GM21737 (cell line): ENCODE results near the gene SMC1B.
"Not testable (repeated sequence)": the region's sequence is repeated elsewhere in the genome, so short reads cannot be mapped to it uniquely, and the experiment has no call there.

Experiments
- ATAC-seq: cut with Tn5 transposase; IDR thresholded peaks from one replicate; pipeline ENCODE4 v1.9.1; 2021; ENCODE audit warnings: mild to moderate bottlenecking, moderate library complexity; ENCODE audit not compliant: unreplicated experiment

The SMC1B gene

GRCh38 chr22:45421349-45422055 lies 8.1 kb upstream of the SMC1B start:
- ATAC-seq, result no peak

GRCh38 chr22:45420539-45420938 lies 7.1 kb upstream of the SMC1B start:
- ATAC-seq, result no peak

- no peak for ATAC-seq
Measured at GRCh38 chr22:45420011-45420410, 6.6 kb upstream of the SMC1B start.

- ATAC-seq, result no peak
Measured at GRCh38 chr22:45418770-45419138, 5.4 kb upstream of the SMC1B start.

DNA sequence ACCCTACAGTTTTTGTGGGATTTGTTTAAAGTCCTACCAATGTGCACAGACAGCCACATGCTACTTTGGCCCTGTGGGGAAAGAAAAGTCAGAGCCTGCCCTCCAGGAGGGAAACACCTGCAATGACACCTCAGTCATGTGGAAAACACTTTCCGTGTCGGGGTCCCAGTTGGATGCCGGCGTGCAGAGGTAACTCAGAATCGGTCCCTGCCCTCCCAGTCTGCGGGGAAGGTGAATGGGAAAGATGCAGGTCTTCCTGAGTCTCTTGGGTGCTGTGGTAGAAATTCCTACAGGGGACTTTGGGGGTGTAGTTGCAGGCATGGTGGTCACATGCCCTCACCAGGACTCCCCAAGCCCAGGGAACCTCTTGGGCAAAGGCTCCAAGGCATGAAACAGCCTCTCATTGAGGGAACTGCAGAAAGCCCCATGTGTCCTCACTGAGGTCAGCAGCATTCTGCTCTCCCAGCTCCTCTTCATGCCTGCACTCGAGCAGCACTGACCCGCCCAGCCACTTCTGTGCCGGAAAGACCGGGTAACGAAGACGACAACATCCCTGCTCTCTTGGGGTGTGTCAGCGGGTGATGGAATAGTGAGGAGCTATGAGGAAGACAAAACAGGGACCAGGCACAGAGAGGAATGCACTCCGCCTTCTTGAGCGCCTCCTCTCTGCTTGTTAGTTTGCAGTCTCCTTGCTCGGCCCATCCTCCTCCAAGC lies 4.8 kb upstream of the SMC1B start:
- ATAC-seq, result no peak

DNA sequence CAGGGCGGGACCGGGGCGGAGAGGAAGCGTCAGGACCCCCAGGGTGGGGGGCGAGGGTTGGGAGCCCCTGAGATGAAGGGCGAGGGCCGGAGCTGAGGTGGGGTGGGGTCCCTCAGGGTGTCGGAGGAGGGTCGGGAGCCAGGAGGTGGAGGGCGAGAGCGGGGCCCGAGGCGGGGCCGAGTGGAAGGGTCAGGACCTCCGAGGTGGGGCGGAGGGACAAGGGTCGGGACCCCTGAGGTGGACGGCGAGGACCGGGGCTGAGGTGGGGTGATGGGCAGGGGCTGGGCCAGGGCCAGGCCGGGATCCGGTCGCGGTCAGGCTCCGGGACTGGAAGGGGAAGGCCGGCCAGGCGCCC lies 409 bp downstream of the SMC1B start:
- no peak for ATAC-seq

- ATAC-seq, result no peak
Measured at GRCh38 chr22:45407793-45408192, 5.6 kb downstream of the SMC1B start.

DNA sequence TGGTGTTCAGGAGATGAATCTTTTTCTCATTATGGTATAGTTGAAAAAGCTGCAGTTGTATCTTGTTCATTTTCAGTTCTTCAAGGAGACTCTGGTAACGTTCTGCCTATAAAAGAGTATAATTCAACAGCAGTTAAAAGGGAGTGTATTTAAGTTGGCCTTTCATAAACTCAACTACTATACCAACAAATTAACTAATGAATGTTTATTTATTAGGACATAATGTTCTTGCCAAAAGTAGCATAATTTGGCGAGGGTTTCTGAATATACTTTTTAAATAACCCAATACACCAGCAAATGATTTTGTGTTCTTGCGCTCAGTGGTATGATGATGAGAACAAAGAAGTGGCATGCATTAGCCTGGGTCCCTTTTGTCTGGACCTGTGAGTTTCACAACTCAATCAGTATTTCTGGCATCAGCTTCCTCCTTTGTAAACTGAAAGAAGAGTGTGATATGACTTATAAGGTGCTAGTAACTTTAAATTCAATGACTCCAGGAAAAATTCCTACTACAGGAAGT lies 10.9 kb downstream of the SMC1B start:
- no peak for ATAC-seq

DNA sequence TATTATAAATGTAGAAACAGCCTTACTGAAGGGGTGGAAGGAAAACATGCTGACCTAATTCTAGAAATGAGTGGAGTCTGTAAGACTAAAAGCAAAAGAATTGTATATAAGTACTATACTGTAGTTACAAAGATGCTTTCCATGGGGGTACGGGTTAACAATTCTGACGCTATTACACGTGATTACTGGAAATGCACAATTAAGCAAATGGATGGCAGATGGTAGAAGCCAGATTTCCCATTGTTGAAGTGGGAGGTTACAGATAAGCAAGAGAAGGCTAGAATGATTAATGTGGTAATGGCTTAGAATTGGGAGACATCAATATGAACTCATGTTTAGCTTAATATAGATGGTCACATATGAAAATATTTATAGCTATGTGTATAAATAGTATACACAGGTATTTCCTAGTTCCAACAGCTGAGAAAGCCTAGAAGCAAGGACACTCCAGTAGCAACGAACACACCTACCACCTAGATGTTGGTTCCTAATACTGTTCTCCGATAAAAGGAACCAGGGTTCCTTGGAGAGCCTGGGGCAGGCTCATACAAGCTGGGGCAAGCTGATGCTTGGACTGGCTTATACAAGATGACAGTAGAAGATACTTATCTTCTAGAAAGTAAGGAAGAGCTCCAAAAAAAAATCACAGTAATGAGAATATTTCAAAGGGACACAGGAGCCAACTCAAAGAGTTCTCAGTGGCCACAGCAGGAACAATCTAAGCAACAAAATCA lies 13.5 kb downstream of the SMC1B start:
- no peak for ATAC-seq

GRCh38 chr22:45398214-45398613 lies 15.2 kb downstream of the SMC1B start:
- ATAC-seq, result no peak

DNA sequence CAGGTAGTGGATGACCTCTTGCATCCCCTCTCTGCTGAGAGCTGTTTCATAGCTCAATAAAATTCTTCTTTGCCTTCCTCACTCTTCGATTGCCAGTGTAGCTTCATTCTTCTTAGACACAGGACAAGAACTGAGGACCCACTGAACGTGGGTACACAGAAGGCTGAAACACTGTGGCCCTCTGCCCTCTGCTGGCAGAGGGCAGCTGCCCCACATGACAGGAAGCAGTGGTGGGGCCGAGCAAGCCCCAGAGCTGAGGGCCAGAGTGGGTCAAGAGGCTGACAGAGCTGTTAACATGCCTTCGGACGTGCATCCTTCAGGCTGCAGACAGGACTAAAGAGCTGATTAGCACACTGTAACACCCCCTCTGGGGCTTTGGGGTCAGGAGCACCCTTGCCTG lies 15.6 kb downstream of the SMC1B start:
- ATAC-seq, result no peak

GRCh38 chr22:45389546-45389945 lies 23.9 kb downstream of the SMC1B start:
- no peak for ATAC-seq

DNA sequence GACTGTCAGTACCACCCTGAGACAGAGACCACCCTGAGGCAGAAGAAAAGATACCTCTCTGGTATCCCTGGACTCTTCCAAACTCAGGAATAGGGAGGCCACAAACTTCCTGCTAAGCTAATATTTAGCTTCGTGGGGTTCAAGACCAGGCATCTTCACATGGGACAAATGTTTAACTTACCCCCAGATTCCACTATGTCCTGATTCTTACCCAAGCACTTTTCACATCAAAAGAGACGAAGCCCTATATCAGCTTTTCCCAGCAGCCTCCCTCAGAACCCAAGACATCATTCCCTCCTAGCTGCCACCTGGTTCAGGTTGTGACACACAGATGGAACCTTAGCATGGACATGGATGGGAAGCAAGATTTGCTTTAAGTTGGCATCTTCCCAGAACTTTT lies 32.1 kb downstream of the SMC1B start:
- ATAC-seq, result no peak

DNA sequence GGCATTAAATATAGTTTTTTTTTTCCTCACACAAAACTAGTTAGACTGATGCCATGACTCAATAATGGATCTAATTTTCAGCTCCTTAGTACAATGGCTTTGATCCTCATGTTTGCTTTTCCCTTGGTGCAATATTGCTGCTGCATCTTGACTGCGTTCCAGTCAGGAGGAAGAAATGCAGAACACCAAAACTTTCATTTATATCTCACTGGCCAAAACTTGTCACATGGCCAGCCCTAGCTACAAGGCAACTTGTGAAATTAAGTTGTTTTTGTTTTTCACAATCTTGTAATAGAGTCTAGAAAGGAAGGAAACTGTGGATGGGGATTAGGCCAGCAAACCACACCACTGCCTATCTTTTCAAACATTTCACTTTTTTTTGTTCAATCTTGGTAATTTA lies 36.7 kb downstream of the SMC1B start:
- no peak for ATAC-seq

- ATAC-seq, result no peak
Measured at GRCh38 chr22:45376009-45376408, 37.4 kb downstream of the SMC1B start.

- not testable (repeated sequence) for ATAC-seq
Measured at GRCh38 chr22:45373592-45373991, 39.8 kb downstream of the SMC1B start.

- ATAC-seq, result no peak
Measured at GRCh38 chr22:45366713-45367112, 46.7 kb downstream of the SMC1B start.

- ATAC-seq, result no peak
Measured at GRCh38 chr22:45359627-45360026, 53.8 kb downstream of the SMC1B start.

GRCh38 chr22:45358127-45358526 lies 55.3 kb downstream of the SMC1B start:
- ATAC-seq, result no peak

DNA sequence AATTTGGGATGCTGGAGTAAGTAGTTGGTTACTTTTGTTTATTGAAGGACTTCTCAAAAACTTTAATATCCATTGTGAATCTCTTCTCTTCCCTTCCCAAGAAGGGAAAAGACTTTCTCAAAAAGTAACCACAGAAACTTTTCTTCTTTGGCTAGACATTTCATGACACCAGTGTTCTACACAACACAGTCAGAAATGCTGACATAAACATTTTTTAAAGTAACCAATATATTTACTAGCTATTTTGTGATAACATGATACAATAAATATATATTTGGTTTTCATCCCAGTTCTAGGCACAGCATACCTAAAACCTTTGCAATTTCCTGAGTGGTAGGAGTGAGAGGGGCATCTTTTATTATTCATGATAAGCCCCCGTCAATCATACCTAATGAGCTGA lies 55.9 kb downstream of the SMC1B start:
- ATAC-seq, result no peak

DNA sequence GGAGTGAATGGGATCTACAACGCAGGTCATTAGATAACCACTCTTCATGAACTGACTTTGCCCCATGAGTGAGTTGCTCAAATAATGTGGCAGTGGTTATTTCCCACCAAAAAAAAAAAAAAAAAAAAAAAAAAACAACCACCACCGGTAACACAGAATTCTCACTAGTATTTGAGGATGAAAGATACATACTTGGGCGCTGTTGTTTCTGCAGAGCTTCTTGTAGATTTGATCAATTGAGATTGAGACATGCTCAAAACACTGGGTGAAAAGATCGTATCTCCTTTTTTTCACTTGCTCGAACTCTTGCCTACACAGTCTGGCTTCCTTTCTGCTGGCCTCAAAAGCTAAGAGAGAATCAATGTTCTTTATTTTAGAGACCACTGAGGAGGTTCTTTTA lies 59.6 kb downstream of the SMC1B start:
- no peak for ATAC-seq

- not testable (repeated sequence) for ATAC-seq
Measured at GRCh38 chr22:45352757-45353156, 60.6 kb downstream of the SMC1B start.
